Measurements from ENCODE around the gene ADD2. TPM values are rescaled to one million over a fixed set of nuclear protein-coding genes. Genes with fewer than 3 reads are reported as not detected.

ADD2 gene
- total RNA-seq, 1 donor from 2014 or later = 3.4 TPM

DNA sequence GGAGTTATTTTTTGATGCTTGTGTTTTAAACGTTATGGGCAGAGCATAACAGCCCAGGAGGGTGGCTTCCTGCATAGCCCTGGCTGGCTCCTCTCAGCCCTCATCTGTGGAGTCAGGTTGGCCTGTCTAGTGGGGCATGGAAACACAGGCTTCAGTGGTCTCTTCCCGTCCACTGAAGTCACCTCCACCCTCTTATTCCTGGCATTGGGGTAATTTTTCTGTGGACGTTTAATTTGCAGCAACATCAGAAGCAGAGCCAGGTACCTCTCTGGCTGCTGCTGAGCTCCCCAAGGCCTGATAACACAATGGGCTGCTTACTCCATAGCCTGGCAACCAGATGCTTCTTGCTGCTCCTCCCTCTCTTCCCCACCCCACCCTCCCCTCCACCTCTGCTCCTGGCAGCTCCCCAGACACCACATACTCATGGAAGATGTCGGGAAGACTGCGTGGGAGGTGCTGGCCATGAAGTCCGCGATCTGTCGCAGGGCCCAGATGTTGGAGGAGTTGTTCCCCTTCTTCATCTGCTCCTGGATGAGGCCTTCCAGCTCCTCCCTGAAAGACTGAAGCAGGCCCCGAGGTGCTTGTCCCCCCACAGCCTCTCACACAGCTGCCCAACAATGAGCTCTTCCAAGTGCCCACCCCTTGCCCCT, 64.0 kb downstream of the ADD2 start:
- no peak overlapping the region for H3K4me3 ChIP-seq
- no peaks in the 10 kb centered on the region for H3K4me1 ChIP-seq
- DNase-seq (ENCODE audit: extremely low spot score in 2 of 2) = peak in 1 of 2 donors; percentile 52
- H3K27me3 ChIP-seq = no peaks in the 10 kb centered on the region
- intact Hi-C loops (cut with DNase I) = no loop called here
- H3K36me3 ChIP-seq = no peaks in the 10 kb centered on the region
- H3K27ac ChIP-seq = no peak overlapping the region
- no peak for TF ChIP-seq POLR2A (IDR thresholded peaks at IDR 0.05)
- no peak for TF ChIP-seq POLR2AphosphoS5 (IDR thresholded peaks at IDR 0.05; ENCODE audit: insufficient read depth in 1 of 2, low read depth in 1 of 2)
- TF ChIP-seq, protein P1, sequence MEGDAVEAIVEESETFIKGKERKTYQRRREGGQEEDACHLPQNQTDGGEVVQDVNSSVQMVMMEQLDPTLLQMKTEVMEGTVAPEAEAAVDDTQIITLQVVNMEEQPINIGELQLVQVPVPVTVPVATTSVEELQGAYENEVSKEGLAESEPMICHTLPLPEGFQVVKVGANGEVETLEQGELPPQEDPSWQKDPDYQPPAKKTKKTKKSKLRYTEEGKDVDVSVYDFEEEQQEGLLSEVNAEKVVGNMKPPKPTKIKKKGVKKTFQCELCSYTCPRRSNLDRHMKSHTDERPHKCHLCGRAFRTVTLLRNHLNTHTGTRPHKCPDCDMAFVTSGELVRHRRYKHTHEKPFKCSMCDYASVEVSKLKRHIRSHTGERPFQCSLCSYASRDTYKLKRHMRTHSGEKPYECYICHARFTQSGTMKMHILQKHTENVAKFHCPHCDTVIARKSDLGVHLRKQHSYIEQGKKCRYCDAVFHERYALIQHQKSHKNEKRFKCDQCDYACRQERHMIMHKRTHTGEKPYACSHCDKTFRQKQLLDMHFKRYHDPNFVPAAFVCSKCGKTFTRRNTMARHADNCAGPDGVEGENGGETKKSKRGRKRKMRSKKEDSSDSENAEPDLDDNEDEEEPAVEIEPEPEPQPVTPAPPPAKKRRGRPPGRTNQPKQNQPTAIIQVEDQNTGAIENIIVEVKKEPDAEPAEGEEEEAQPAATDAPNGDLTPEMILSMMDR (IDR thresholded peaks at IDR 0.05) = no peak
- H3K9me3 ChIP-seq = no peaks in the 10 kb centered on the region

DNA sequence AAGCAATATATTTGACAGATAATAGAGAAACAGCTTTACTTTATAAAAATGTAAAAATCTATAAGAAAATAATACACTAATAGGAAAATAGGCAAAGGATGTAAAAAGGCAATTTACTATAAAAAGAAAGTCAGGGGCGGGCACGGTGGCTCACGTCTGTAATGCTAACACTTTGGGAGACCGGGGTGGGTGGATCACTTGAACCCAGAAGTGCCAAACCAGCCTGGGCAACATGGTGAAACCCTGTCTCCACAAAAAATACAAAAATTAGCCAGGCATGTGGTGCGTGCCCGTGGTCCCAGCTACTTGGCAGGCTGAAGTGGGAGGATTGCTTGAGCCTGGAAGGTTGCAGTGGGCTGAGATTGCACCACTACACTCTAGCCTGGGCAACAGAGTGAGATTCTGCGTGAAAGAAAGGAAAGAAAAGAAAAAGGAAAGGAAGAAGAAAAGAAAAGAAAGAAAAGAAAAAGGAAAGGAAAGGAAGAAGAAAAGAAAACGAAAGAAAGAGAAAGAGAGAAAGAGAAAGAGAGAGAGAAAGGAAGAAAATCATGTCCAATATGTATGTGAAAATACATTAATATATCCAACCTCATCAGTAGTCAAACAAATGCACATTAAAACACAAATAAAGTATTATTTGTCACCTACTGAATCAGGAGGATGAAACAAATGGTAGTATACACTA, 65.1 kb downstream of the ADD2 start:
- Histone ChIP-seq H3K4me3 (no peak overlapping the region), H3K9me3 (no peaks in the 10 kb centered on the region), H3K36me3 (no peaks in the 10 kb centered on the region), H3K4me1 (no peaks in the 10 kb centered on the region), H3K27me3 (no peaks in the 10 kb centered on the region), H3K27ac (no peak overlapping the region)
- TF ChIP-seq POLR2A (IDR thresholded peaks at IDR 0.05) = no peak
- TF ChIP-seq, protein P1 (IDR thresholded peaks at IDR 0.05) = no peak
- TF ChIP-seq POLR2AphosphoS5 (IDR thresholded peaks at IDR 0.05; ENCODE audit: insufficient read depth in 1 of 2, low read depth in 1 of 2) = no peak
- intact Hi-C loops (cut with DNase I) = no loop called here
- DNase-seq (ENCODE audit: extremely low spot score in 2 of 2) = no peak

DNA sequence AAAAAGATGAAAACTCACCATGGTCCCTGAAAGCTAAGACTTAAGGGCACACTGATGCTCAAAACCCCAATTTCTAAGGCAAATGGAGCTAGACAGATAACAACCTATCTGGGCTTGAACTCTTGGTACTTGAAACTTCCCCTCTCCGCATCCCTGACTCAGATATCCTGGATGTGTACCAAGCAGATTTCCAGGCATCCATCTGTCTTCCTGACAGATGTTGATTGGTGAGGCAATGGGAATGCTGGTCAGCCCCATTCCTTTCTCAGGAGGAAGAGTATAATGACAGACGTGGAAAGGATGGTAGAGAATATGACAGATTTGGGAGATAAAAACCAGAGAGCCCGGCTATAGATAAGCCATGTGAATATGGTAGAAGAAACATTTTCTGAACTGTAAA, 69.2 kb downstream of the ADD2 start:
- Histone ChIP-seq H3K4me1 (no peaks in the 10 kb centered on the region), H3K4me3 (no peak overlapping the region), H3K27ac (no peak overlapping the region), H3K36me3 (no peaks in the 10 kb centered on the region), H3K27me3 (no peaks in the 10 kb centered on the region), H3K9me3 (no peaks in the 10 kb centered on the region)
- peak in 1 of 2 donors; percentile 12 for DNase-seq (ENCODE audit: extremely low spot score in 2 of 2)
- intact Hi-C loops (cut with DNase I) = no loop called here
- TF ChIP-seq POLR2AphosphoS5 (IDR thresholded peaks at IDR 0.05; ENCODE audit: insufficient read depth in 1 of 2, low read depth in 1 of 2) (no peak), POLR2A (IDR thresholded peaks at IDR 0.05) (no peak)
- TF ChIP-seq, protein P1 (IDR thresholded peaks at IDR 0.05) = no peak

DNA sequence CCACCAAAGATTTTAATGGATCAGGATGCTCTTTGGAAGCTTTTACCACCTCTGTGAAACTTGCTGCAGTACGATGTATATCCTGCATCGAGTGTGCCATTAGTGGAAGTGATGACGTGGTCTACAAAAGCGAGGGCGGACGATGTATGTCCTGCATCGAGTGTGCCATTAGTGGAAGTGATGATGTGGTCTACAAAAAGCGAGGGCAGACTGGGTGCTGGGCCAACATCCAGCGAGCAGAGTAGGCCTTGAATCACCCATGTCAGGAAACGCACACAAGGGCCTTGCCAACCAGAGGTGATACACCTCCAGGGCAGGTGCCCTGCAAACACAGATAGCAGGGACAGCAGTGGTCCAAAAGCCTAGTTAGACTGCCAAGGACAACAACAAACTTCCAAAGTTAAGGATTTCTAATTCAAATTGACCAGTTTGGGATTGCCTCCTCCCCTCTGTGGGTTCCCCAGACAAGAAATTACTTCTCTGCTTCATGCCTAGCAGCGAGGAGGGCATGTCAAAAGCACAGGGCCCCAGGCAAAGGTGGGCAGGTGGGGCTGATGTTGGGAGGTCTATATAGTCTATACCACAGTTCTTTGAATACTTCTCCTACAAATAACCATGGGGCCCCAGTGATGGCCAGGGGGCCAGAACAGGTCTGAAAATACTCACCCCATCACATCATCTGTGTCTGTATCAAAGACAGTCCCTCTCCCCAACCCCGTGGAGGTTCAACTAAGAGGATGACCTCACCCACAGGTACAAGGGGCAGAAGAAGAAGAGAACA, 70.2 kb downstream of the ADD2 start:
- Histone ChIP-seq H3K27me3 (no peaks in the 10 kb centered on the region), H3K4me3 (no peak overlapping the region), H3K36me3 (no peaks in the 10 kb centered on the region), H3K27ac (no peak overlapping the region), H3K4me1 (no peaks in the 10 kb centered on the region), H3K9me3 (no peaks in the 10 kb centered on the region)
- peak; percentile 37 to 49 for DNase-seq (ENCODE audit: extremely low spot score in 2 of 2)
- TF ChIP-seq POLR2AphosphoS5 (IDR thresholded peaks at IDR 0.05; ENCODE audit: insufficient read depth in 1 of 2, low read depth in 1 of 2) (no peak), POLR2A (IDR thresholded peaks at IDR 0.05) (no peak)
- TF ChIP-seq, protein P1 (IDR thresholded peaks at IDR 0.05) = no peak
- intact Hi-C loops (cut with DNase I) = no loop called here
